HG03045 (cell line): ENCODE results near the gene ALAS1.
A peak's percentile ranks its signal among the peaks of the same experiment; 100 is the strongest.

Source experiments
- ATAC-seq: cut with Tn5 transposase; IDR thresholded peaks from one replicate; pipeline ENCODE4 v1.9.1; 2021; ENCODE audit warnings: mild to moderate bottlenecking, moderate library complexity; ENCODE audit not compliant: unreplicated experiment

Gene ALAS1

DNA sequence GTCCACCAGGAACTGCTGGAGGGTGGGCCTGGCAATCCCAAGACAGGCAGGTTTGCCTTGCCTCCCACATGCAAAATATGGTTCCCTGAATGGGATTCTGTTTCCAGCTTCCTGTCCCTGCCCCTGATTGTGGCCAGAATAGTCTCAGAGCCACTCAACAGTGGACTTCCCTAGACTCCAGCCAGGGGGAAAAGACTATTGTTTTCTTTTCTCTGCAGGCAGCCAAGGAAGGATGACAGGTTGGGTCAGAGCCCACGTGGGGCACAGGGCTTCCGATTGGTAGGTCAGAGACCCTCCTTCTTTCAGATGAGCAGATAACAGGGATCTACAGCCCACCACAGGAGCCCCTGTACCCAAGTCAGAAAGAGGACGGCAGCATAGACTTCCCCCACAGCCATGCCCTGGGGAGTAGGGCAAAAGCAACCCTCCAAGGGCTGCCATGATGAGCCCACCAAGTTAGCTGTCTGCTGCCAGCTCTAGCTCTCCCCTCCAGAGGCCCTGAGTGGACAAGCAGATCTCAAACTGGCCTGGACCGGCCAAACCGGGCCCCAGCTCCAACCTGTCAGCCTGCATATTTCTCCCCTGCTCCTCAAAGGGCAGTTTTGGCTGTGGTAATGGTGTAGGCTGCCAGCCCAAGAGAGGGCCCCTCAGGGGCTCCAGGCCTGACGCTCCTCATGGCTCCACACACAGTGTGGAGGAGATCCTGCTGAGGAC is 21.1 kb downstream of the ALAS1 start:
- ATAC-seq = no peak

DNA sequence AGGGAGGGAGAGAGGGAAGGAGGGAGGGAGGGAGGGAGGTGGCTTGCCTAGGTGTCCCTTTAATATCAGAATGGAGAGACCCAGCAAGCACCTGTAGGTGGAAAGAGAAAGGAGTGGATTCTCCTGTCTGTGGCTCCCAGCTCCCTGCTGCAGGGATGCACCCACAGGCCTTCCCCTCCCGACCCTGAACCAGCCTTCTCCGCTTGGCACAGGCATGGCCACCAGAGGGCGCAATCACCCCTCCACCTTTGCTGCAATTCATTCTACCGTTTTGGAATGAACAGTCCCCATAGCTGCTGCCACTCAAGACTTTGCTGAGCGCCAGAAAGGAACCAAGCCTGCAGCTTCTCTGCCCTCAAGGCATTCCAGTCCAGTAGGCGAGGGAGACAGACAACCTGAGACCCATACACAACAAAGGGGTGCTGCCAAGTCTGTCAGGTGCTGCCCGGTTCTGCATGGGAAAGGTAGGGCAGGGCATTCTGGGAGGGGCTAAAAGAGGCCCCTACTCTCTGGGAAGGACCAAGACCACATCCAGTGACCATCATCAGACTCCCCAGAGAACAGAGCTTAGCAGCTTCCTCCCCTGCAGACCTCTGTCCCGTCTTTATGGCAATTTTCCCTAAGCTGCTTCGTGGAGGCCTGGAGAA is 22.5 kb downstream of the ALAS1 start:
- peak; percentile 37 for ATAC-seq

DNA sequence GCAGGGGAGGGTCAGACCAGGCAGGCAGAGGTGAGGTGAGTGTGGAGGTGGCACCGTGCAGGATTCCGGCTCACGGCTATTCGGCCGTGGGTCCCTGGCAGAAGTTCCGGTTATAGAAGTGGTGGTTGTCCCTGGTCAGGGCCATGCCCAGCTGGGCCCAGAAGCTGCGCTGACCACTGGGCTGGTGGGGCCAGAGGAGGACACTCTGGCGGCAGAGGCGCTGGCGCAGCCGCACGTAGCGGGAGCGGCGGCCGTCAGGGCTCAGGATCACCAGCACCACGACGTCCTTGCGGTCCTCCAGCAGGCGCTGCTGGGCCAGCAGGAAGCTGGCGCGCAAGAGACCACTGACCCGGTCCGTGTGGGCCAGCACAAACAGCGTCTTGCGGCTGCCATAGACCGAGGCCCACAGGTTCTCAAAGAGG is 23.2 kb downstream of the ALAS1 start:
- no peak for ATAC-seq

- no peak for ATAC-seq
Measured at GRCh38 chr3:52221563-52222318, 23.8 kb downstream of the ALAS1 start.

- ATAC-seq = no peak
Measured at GRCh38 chr3:52222319-52223221, 24.6 kb downstream of the ALAS1 start.

GRCh38 chr3:52223449-52224408 is 25.8 kb downstream of the ALAS1 start:
- ATAC-seq = no peak

GRCh38 chr3:52225452-52226228 is 27.7 kb downstream of the ALAS1 start, which contains the start of gene TLR9:
TLR9 (minus strand) TSS chr3:52225645; CDS start chr3:52225529, 116 bp downstream.
- ATAC-seq = peak; percentile 78

DNA sequence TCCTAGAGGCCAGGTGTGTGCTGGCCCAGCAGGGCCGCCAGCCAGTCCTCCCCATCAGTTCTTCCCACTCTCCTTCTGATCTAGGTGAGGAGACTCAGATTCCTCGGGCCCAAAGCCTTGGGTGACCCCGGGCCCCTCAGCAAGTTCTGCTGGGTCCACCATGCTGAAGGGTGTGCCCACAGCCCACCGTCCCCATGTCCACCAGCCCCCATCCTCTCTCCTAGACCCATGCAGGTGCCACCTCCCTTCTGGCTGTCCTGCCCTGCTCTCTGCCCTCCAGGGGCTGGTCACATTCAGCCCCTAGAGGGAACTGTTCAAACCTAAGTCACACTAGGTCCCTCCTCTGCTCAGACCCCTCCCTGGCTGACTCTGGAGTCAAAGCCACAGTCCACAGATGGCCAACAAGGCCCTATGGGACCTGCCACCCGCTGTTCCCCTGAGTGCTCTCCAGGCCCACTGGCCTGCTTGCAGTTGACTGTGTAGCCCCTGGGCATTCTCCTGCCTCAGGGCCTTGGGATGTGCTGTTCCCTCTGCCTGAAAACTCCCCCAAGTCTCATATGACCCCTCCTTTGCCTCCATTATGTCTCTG is 28.4 kb downstream of the ALAS1 start:
- peak; percentile 10 for ATAC-seq

- ATAC-seq = no peak
Measured at GRCh38 chr3:52227117-52227516, 29.2 kb downstream of the ALAS1 start.

DNA sequence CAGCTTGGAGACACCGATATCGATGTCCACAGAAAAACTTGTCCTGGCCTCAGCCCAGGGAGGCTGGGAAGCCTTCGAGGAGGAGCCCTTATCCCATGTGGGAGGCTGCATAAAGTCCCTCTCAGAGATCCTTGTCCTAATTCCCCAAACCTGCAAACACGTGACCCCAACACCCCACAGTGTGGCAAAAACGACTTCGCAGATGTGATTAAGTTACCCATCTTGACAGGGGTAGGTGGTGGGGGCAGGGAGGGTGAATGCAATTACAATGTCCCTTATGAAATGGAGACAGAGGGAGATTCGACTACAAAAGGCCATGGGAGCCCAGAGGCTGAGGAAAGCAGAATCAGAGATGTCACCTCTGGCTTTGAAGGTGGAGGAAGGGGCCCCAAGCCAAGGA is 29.8 kb downstream of the ALAS1 start:
- ATAC-seq = no peak

GRCh38 chr3:52228266-52228665 is 30.3 kb downstream of the ALAS1 start:
- no peak for ATAC-seq

DNA sequence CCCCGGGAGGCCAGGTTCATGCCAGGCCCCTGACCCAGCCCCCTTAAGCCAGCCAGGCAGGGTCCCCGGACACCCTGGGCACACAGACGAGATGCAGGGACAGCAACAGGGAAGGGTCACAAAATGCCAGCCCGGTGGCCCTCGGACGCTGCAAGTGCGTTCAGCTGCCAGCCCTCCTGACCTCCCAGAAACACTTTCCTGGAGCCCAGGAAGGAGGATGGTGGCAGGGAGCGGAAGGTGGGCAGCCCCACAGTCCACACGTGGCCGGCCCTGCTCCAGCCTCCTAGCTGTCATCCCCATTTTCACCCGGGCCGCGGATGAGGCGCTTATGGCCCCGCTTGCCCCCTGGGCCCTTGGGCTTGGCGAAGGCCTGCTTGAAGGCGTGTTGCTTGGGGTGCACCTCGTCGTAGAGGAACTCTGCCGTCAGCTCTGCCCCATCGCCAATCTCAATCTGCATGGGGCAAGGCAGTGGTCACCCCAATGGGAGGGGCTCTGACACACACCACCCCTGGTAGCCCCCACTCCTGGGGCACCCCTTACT is 30.9 kb downstream of the ALAS1 start:
- no peak for ATAC-seq

DNA sequence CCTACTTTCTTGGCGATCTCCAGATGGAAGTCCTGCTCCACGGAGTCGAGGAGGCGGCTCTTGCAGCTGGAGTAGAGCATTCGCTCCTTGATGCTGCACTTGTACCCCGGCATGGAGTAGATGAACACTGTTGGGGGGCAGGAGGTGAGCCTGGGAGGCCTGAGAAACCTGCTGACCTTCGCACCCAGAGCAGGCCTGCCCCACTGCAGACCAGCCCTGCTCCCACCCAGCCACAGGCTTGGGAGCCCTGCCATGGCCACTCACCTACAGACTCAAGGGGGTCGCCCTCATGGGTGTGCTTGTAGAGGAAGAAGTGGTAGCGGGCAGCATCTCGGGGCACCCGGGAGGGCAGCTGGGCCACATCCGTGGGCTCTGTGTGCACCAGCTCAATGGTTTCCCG is 31.7 kb downstream of the ALAS1 start:
- ATAC-seq = no peak

- no peak for ATAC-seq
Measured at GRCh38 chr3:52230461-52230860, 32.5 kb downstream of the ALAS1 start.

GRCh38 chr3:52230889-52231499 is 33.0 kb downstream of the ALAS1 start:
- ATAC-seq = no peak

DNA sequence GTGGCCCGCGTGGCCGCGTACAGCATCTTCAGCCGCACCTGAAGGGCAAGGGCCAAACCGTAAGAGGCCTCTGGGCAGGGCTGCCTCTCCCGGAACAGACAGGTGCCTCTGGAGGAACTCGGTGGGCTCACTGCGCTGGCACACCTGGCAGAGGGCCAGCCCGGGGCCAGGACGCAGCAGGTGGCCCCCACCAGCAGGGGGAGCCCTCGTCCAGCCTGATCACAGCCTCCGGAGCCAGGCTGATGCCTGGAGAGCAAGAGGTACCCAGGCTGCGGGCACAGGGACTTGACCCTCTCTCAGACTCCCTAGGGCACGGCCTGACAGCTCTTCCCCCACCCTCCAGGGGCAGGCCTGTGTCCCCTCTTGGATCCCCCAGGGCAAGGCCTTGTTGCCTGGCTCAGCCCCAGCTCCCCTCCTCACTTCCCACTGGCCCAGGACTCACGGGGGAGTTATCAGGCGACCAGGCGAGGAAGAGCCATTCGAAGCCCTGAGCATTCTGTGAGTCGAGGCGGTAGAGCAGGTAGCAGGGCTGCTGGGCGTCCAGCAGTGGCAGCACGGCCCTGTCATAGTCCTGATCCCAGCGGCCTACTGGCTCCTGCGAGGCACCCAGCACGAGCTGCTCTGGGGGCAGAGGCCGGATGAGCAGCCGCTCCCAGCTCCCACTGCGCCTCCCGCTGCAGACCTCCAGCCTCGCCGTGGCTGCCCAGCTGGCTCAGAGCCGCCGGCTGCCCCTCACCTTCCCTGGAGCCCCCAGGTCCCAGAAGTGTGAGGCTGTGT is 33.7 kb downstream of the ALAS1 start:
- ATAC-seq = no peak
